ENCODE results near the gene SUCLG1.

Gene SUCLG1

GRCh38 chr2:84461310-84461709 is 2.2 kb upstream of the SUCLG1 start:
- DNase-seq (ENCODE audit: low read depth, low spot score): no peak

GRCh38 chr2:84460670-84461069 is 1.6 kb upstream of the SUCLG1 start:
- no peak for DNase-seq (ENCODE audit: low read depth, low spot score)

GRCh38 chr2:84459944-84460429 is 907 bp upstream of the SUCLG1 start:
- no peak for DNase-seq (ENCODE audit: low read depth, low spot score)

- DNase-seq (ENCODE audit: low read depth, low spot score): no peak
Measured at GRCh38 chr2:84458551-84459017, 496 bp downstream of the SUCLG1 start.

- no peak for DNase-seq (ENCODE audit: low read depth, low spot score)
Measured at GRCh38 chr2:84457686-84458085, 1.4 kb downstream of the SUCLG1 start.

GRCh38 chr2:84456156-84456555 is 2.9 kb downstream of the SUCLG1 start:
- DNase-seq (ENCODE audit: low read depth, low spot score): no peak

- no peak for DNase-seq (ENCODE audit: low read depth, low spot score)
Measured at GRCh38 chr2:84454581-84454980, 4.5 kb downstream of the SUCLG1 start.

GRCh38 chr2:84452624-84453023 is 6.5 kb downstream of the SUCLG1 start:
- DNase-seq (ENCODE audit: low read depth, low spot score): no peak

GRCh38 chr2:84451579-84451978 is 7.5 kb downstream of the SUCLG1 start:
- DNase-seq (ENCODE audit: low read depth, low spot score): no peak

GRCh38 chr2:84450288-84451227 is 8.5 kb downstream of the SUCLG1 start:
- no peak for DNase-seq (ENCODE audit: low read depth, low spot score)

GRCh38 chr2:84449711-84450110 is 9.4 kb downstream of the SUCLG1 start:
- DNase-seq (ENCODE audit: low read depth, low spot score): no peak

- DNase-seq (ENCODE audit: low read depth, low spot score): no peak
Measured at GRCh38 chr2:84449055-84449454, 10.0 kb downstream of the SUCLG1 start.

GRCh38 chr2:84443477-84443876 is 15.6 kb downstream of the SUCLG1 start:
- no peak for DNase-seq (ENCODE audit: low read depth, low spot score)

- DNase-seq (ENCODE audit: low read depth, low spot score): no peak
Measured at GRCh38 chr2:84442888-84443287, 16.2 kb downstream of the SUCLG1 start.

GRCh38 chr2:84441505-84441904 is 17.6 kb downstream of the SUCLG1 start:
- DNase-seq (ENCODE audit: low read depth, low spot score): no peak

GRCh38 chr2:84441036-84441435 is 18.0 kb downstream of the SUCLG1 start:
- DNase-seq (ENCODE audit: low read depth, low spot score): no peak

GRCh38 chr2:84435345-84436025 is 23.6 kb downstream of the SUCLG1 start:
- no peak for DNase-seq (ENCODE audit: low read depth, low spot score)

GRCh38 chr2:84429328-84429727 is 29.8 kb downstream of the SUCLG1 start:
- DNase-seq (ENCODE audit: low read depth, low spot score): no peak

GRCh38 chr2:84427235-84428138 is 31.6 kb downstream of the SUCLG1 start:
- no peak for DNase-seq (ENCODE audit: low read depth, low spot score)

- DNase-seq (ENCODE audit: low read depth, low spot score): no peak
Measured at GRCh38 chr2:84425310-84425709, 33.8 kb downstream of the SUCLG1 start.

- no peak for DNase-seq (ENCODE audit: low read depth, low spot score)
Measured at GRCh38 chr2:84424152-84424551, 34.9 kb downstream of the SUCLG1 start.

- no peak for DNase-seq (ENCODE audit: low read depth, low spot score)
Measured at GRCh38 chr2:84421791-84422190, 37.3 kb downstream of the SUCLG1 start.

Data from activated CD4-positive, CD25-positive, alpha-beta regulatory T cell treated with anti-CD3 and anti-CD28 coated beads, Interleukin-2, amount 50 U/mL, for 16 hours (primary cell).